Measurements from ENCODE around the gene EGFR.

The EGFR gene

DNA sequence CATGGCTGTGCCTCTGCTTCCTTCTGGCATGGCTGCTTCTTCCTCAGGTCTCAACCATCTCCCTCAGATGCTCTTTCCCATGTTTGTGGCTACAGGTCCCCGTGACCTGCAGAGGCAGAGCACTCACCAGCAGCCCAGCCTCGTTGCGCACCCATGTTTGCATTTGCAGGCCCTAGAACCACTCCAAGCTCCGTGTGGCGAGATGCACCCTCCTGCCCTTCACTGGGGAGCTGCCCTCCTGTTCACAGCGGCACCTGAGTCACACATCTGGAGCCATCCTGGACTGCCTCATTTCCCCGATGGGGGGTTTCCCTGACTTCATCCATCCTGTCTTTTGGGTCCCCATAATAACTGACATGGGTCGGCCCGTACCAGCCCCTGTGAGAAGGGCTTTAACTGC lies 35.9 kb downstream of the EGFR start:
- Histone ChIP-seq H3K4me3 (no peak overlapping the region), H3K27ac (peak overlapping the region; percentile 48 to 72)
- DNase-seq (ENCODE audit: low spot score), result no peak
- TF ChIP-seq, protein P1, sequence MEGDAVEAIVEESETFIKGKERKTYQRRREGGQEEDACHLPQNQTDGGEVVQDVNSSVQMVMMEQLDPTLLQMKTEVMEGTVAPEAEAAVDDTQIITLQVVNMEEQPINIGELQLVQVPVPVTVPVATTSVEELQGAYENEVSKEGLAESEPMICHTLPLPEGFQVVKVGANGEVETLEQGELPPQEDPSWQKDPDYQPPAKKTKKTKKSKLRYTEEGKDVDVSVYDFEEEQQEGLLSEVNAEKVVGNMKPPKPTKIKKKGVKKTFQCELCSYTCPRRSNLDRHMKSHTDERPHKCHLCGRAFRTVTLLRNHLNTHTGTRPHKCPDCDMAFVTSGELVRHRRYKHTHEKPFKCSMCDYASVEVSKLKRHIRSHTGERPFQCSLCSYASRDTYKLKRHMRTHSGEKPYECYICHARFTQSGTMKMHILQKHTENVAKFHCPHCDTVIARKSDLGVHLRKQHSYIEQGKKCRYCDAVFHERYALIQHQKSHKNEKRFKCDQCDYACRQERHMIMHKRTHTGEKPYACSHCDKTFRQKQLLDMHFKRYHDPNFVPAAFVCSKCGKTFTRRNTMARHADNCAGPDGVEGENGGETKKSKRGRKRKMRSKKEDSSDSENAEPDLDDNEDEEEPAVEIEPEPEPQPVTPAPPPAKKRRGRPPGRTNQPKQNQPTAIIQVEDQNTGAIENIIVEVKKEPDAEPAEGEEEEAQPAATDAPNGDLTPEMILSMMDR (IDR thresholded peaks at IDR 0.05), result no peak

- Histone ChIP-seq H3K27ac (peak overlapping the region in 1 of 2 donors; percentile 78), H3K4me3 (no peak overlapping the region)
- DNase-seq (ENCODE audit: low spot score), result no peak
- TF ChIP-seq, protein P1 (IDR thresholded peaks at IDR 0.05), result no peak
These were observed 36.7 kb downstream of the EGFR start for GRCh38 chr7:55055479-55055878.

- TF ChIP-seq, protein P1 (IDR thresholded peaks at IDR 0.05), result no peak
- DNase-seq (ENCODE audit: low spot score), result no peak
- H3K4me3 ChIP-seq, result no peak overlapping the region
- peak overlapping the region in 1 of 2 donors; percentile 78 for H3K27ac ChIP-seq
These were observed 37.3 kb downstream of the EGFR start for GRCh38 chr7:55056068-55056467.

- TF ChIP-seq, protein P1 (IDR thresholded peaks at IDR 0.05), result no peak
- no peak for DNase-seq (ENCODE audit: low spot score)
- Histone ChIP-seq H3K4me3 (peak overlapping the region; percentile 7), H3K27ac (peak overlapping the region; percentile 6 to 78)
These were observed 38.0 kb downstream of the EGFR start for GRCh38 chr7:55056577-55057480.

GRCh38 chr7:55058314-55058713 lies 39.5 kb downstream of the EGFR start:
- no peak overlapping the region for H3K4me3 ChIP-seq
- no peak overlapping the region for H3K27ac ChIP-seq
- TF ChIP-seq, protein P1 (IDR thresholded peaks at IDR 0.05), result no peak
- DNase-seq (ENCODE audit: low spot score), result no peak

DNA sequence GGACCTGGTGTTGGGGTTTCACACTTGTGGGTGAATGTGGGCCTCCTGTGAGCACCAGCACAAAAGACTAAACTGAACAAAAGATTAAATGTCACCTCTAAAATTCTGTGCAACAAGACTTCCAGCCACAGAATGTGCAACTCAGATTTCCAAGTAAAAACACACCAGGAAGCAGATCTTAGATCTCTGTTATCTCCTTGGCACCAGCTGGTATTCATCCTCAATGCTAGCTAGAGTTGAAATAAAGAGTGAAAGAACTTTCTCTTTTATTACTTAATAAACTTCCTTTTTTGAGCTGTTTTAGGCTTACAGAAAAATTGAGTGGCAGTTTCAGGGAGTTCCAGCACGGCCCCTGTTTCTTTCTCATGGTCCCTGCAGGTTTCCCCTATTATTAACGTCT lies 40.2 kb downstream of the EGFR start:
- no peak overlapping the region for H3K27ac ChIP-seq
- H3K4me3 ChIP-seq, result no peak overlapping the region
- no peak for DNase-seq (ENCODE audit: low spot score)
- TF ChIP-seq, protein P1 (IDR thresholded peaks at IDR 0.05), result no peak

GRCh38 chr7:55060085-55060484 lies 41.3 kb downstream of the EGFR start:
- H3K27ac ChIP-seq, result no peak overlapping the region
- TF ChIP-seq, protein P1 (IDR thresholded peaks at IDR 0.05), result no peak
- H3K4me3 ChIP-seq, result no peak overlapping the region
- DNase-seq (ENCODE audit: low spot score), result no peak

Data from coronary artery (tissue), 2 donors.